Panc1 (cell line): Measurements from ENCODE around the gene SI. TPM values are rescaled to one million over a fixed set of nuclear protein-coding genes. Genes with fewer than 3 reads are reported as not detected.

Source experiments
- ATAC-seq: fragments of 200-7000 bp; cut with Tn5 transposase; 2 replicates; pipeline ENCODE4 v1.9.1; 2020; ENCODE audit warnings: mild to moderate bottlenecking, moderate library complexity
- BruUV-seq: library from RNA; stranded (reverse); fragments of 400-500 nt; replicated peaks from 2 replicates; lab custom pipeline; 2021; lab: Mats Ljungman, UMichigan
- CTCF ChIA-PET: fragments of 300-600 bp; sonication (Branson Sonifier 250); formaldehyde crosslinking; loops from one replicate; lab custom pipeline; 2022; ENCODE audit warnings: antibody characterized with exemption; lab: Charles Lee
- POLR2A ChIA-PET: fragments of 300-600 bp; sonication (Branson Sonifier 250); formaldehyde crosslinking; loops from one replicate; lab custom pipeline; 2022; ENCODE audit warnings: antibody characterized with exemption; lab: Charles Lee
- DNase-seq: peaks from one replicate; pipeline ENCODE4 v3.0.0-alpha.2; 2010; ENCODE audit warnings: low read depth, low spot score
- H3K27ac ChIP-seq: 2 replicates; pipeline ENCODE4 v1.5.1; 2011; ENCODE audit warnings: mild to moderate bottlenecking, low read length, inconsistent platforms
- H3K27me3 ChIP-seq: fragments of 200-500 bp; sonication (Bioruptor generic); 2 replicates; pipeline ENCODE4 v1.6.0; 2014; ENCODE audit warnings: low read length, inconsistent platforms; ENCODE audit not compliant: control insufficient read depth, insufficient read depth
- H3K36me3 ChIP-seq: fragments of 200-500 bp; sonication (Bioruptor generic); 2 replicates; pipeline ENCODE4 v1.5.1; 2014; ENCODE audit warnings: inconsistent platforms, mild to moderate bottlenecking, low read length, moderate library complexity; ENCODE audit not compliant: control insufficient read depth, insufficient read depth
- H3K4me1 ChIP-seq: 2 replicates; pipeline ENCODE4 v1.5.1; 2011; ENCODE audit warnings: inconsistent platforms, mild to moderate bottlenecking, low read length, moderate library complexity; ENCODE audit not compliant: control insufficient read depth, insufficient read depth
- H3K4me3 ChIP-seq, 2 experiments: 2 replicates each; pipeline ENCODE4 v1.5.1; 2011 to 2012; ENCODE audit warnings: low read depth in 2 of 2, low read length in 2 of 2, mild to moderate bottlenecking in 2 of 2, inconsistent platforms in 1 of 2, moderate library complexity in 1 of 2
- H3K9me3 ChIP-seq: fragments of 200-500 bp; sonication (Bioruptor generic); 2 replicates; pipeline ENCODE4 v1.5.1; 2014; ENCODE audit warnings: low read depth, mild to moderate bottlenecking, inconsistent platforms, low read length, moderate library complexity; ENCODE audit not compliant: control insufficient read depth, insufficient read depth
- POLR2AphosphoS5 ChIP-seq: IDR thresholded peaks from 2 replicates; pipeline ENCODE4 v1.6.1; 2012; ENCODE audit warnings: mild to moderate bottlenecking, low read depth, low read length, moderate library complexity
- SIN3A ChIP-seq: IDR thresholded peaks from 2 replicates; pipeline ENCODE4 v1.6.1; 2012; ENCODE audit warnings: low read depth, mild to moderate bottlenecking, low read length, moderate library complexity, borderline replicate concordance; ENCODE audit not compliant: insufficient read depth
- TCF7L2 ChIP-seq: IDR thresholded peaks from 2 replicates; pipeline ENCODE4 v1.6.1; 2011; ENCODE audit warnings: mild to moderate bottlenecking, low read depth, low read length, inconsistent platforms
- in situ Hi-C: cut with HindIII; loops from 2 replicates; pipeline ENCODE4 v1.10.0; 2016; ENCODE audit warnings: low sequenced_read_pairs, low pct_unique_long_range_greater_than_20kb
- intact Hi-C: fragments of 100-400 bp; cut with micrococcal nuclease; formaldehyde crosslinking; loops from one replicate; pipeline ENCODE4 v1.10.0; 2022; ENCODE audit not compliant: unreplicated experiment
- total RNA-seq: library from RNA; stranded (reverse); gene quantifications from one replicate; pipeline ENCODE4 v1.2.1, GENCODE V29; 2021; ENCODE audit not compliant: unreplicated experiment
- TF ChIP-seq, protein P1 (sequence below): fragments of 450-650 bp; IDR thresholded peaks from 2 replicates; pipeline ENCODE4 v1.5.1; 2017; ENCODE audit warnings: mild to moderate bottlenecking
- TF ChIP-seq, protein P2 (sequence below), 2 experiments: IDR thresholded peaks; 2 replicates each; pipeline ENCODE4 v1.6.1; 2011 to 2012; ENCODE audit warnings: low read depth in 2 of 2, control low read depth in 1 of 2, low read length in 1 of 2, mild to moderate bottlenecking in 1 of 2, moderate library complexity in 1 of 2; ENCODE audit not compliant: insufficient read depth in 1 of 2

The SI gene
- total RNA-seq, 1 experiment from 2014 or later, result not detected

DNA sequence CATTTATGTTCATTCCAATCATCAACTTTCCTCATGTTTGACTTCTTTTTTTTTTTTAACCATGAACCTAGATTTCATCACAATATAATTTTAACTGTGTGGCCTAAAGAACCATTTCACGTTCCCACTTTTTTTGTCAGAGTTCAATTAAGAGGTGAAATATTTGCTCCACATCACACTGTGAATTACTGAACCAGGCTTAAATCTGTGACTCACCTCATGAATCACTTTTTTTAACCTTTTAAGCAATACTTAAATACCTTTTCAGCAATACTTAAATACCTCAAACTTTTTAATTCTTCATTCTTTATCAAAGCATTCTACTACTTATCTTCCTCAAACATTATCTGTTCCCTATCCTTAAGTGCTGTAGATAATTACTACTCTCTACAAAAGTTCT is 137.6 kb downstream of the SI start:
- ChIA-PET CTCF (no interaction called here), POLR2A (no interaction called here)
- TF ChIP-seq SIN3A, result no peak
- H3K9me3 ChIP-seq, result no peaks in the 10 kb centered on the region
- no peaks in the 10 kb centered on the region for H3K4me1 ChIP-seq
- ATAC-seq (no peak), DNase-seq (no peak)
- intact Hi-C loops, result no loop called here
- H3K4me3 ChIP-seq, result no peak overlapping the region
- no TSS peak for BruUV-seq
- in situ Hi-C loops, result no loop called here
- no peaks in the 10 kb centered on the region for H3K36me3 ChIP-seq
- no peaks in the 10 kb centered on the region for H3K27me3 ChIP-seq
- H3K27ac ChIP-seq, result no peak overlapping the region

DNA sequence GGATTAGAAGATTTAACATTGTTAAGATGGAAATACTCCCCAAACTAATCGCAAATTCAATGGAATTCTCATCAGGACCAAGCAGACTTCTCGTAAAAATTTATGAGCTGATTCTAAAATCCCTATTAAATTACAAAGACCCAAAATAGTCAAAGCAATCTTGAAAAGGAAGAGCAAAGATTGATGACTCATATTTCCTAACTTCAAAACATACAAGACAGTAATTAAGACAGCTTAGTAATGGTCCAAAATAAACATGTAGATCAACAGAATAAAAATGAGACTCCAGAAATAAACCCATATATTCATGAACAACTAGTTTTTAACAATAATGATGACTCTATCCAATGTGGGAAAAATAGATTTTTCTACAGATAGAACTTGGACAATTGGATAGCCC is 148.7 kb downstream of the SI start:
- ChIA-PET POLR2A (no interaction called here), CTCF (interaction anchor here (0.6 kb wide), 1 partner anchor 493 kb away, joined by 3 read pairs; no protein-coding TSS in a partner anchor)
- Histone ChIP-seq H3K27ac (no peak overlapping the region), H3K4me3 (no peak overlapping the region), H3K4me1 (no peaks in the 10 kb centered on the region), H3K27me3 (no peaks in the 10 kb centered on the region), H3K9me3 (no peaks in the 10 kb centered on the region), H3K36me3 (no peaks in the 10 kb centered on the region)
- in situ Hi-C loops, result no loop called here
- ATAC-seq (no peak), DNase-seq (no peak)
- TF ChIP-seq TCF7L2 (no peak), SIN3A (no peak), POLR2AphosphoS5 (no peak)
- TF ChIP-seq, protein P1, sequence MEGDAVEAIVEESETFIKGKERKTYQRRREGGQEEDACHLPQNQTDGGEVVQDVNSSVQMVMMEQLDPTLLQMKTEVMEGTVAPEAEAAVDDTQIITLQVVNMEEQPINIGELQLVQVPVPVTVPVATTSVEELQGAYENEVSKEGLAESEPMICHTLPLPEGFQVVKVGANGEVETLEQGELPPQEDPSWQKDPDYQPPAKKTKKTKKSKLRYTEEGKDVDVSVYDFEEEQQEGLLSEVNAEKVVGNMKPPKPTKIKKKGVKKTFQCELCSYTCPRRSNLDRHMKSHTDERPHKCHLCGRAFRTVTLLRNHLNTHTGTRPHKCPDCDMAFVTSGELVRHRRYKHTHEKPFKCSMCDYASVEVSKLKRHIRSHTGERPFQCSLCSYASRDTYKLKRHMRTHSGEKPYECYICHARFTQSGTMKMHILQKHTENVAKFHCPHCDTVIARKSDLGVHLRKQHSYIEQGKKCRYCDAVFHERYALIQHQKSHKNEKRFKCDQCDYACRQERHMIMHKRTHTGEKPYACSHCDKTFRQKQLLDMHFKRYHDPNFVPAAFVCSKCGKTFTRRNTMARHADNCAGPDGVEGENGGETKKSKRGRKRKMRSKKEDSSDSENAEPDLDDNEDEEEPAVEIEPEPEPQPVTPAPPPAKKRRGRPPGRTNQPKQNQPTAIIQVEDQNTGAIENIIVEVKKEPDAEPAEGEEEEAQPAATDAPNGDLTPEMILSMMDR, result no peak
- TF ChIP-seq, protein P2, sequence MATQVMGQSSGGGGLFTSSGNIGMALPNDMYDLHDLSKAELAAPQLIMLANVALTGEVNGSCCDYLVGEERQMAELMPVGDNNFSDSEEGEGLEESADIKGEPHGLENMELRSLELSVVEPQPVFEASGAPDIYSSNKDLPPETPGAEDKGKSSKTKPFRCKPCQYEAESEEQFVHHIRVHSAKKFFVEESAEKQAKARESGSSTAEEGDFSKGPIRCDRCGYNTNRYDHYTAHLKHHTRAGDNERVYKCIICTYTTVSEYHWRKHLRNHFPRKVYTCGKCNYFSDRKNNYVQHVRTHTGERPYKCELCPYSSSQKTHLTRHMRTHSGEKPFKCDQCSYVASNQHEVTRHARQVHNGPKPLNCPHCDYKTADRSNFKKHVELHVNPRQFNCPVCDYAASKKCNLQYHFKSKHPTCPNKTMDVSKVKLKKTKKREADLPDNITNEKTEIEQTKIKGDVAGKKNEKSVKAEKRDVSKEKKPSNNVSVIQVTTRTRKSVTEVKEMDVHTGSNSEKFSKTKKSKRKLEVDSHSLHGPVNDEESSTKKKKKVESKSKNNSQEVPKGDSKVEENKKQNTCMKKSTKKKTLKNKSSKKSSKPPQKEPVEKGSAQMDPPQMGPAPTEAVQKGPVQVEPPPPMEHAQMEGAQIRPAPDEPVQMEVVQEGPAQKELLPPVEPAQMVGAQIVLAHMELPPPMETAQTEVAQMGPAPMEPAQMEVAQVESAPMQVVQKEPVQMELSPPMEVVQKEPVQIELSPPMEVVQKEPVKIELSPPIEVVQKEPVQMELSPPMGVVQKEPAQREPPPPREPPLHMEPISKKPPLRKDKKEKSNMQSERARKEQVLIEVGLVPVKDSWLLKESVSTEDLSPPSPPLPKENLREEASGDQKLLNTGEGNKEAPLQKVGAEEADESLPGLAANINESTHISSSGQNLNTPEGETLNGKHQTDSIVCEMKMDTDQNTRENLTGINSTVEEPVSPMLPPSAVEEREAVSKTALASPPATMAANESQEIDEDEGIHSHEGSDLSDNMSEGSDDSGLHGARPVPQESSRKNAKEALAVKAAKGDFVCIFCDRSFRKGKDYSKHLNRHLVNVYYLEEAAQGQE (IDR thresholded peaks at IDR 0.05; ENCODE audit: insufficient read depth in 1 of 2, low read depth in 2 of 2, low read length in 1 of 2), result no peak
- intact Hi-C loops, result no loop called here
- BruUV-seq, result no TSS peak

Other genes starting within 250 kb of the SI start
- not detected for gene SLITRK3, start 117.9 kb upstream of the SI start, total RNA-seq